OCI-M1 (cell line): ENCODE measurements around the gene POU2F1.

Source experiments
- DNase-seq: peaks from one replicate; lab custom pipeline; 2025; lab: John Stamatoyannopoulos, UW

POU2F1 gene

GRCh38 chr1:167220537-167221125 is at the start of gene POU2F1:
Gene POU2F1 (plus strand): TSS chr1:167220886. CDS start chr1:167220898, 12 bp downstream.
- DNase-seq, result peak; percentile 99

GRCh38 chr1:167171286-167171929 is 49.3 kb upstream of the POU2F1 start:
- no peak for DNase-seq

GRCh38 chr1:167173516-167174184 is 47.0 kb upstream of the POU2F1 start:
- no peak for DNase-seq

- DNase-seq, result no peak
Observed at GRCh38 chr1:167175901-167176300, 44.8 kb upstream of the POU2F1 start.

GRCh38 chr1:167178831-167179230 is 41.9 kb upstream of the POU2F1 start:
- DNase-seq, result no peak

- DNase-seq, result no peak
Observed at GRCh38 chr1:167182571-167183320, 37.9 kb upstream of the POU2F1 start.

- DNase-seq, result no peak
Observed at GRCh38 chr1:167184081-167184480, 36.6 kb upstream of the POU2F1 start.

- no peak for DNase-seq
Observed at GRCh38 chr1:167185062-167185461, 35.6 kb upstream of the POU2F1 start.

GRCh38 chr1:167185974-167186657 is 34.6 kb upstream of the POU2F1 start:
- DNase-seq, result no peak

GRCh38 chr1:167186771-167187170 is 33.9 kb upstream of the POU2F1 start:
- no peak for DNase-seq

GRCh38 chr1:167190747-167191237 is 29.9 kb upstream of the POU2F1 start:
- no peak for DNase-seq

GRCh38 chr1:167191958-167192357 is 28.7 kb upstream of the POU2F1 start:
- DNase-seq, result no peak

GRCh38 chr1:167194182-167194581 is 26.5 kb upstream of the POU2F1 start:
- no peak for DNase-seq

- DNase-seq, result no peak
Observed at GRCh38 chr1:167196166-167196565, 24.5 kb upstream of the POU2F1 start.

GRCh38 chr1:167197236-167197635 is 23.4 kb upstream of the POU2F1 start:
- DNase-seq, result no peak

- peak; percentile 38 for DNase-seq
Observed at GRCh38 chr1:167197692-167198091, 23.0 kb upstream of the POU2F1 start.

GRCh38 chr1:167198518-167199133 is 22.1 kb upstream of the POU2F1 start:
- no peak for DNase-seq

- DNase-seq, result no peak
Observed at GRCh38 chr1:167199656-167200055, 21.0 kb upstream of the POU2F1 start.

GRCh38 chr1:167200272-167200671 is 20.4 kb upstream of the POU2F1 start:
- DNase-seq, result no peak

- DNase-seq, result no peak
Observed at GRCh38 chr1:167200749-167201148, 19.9 kb upstream of the POU2F1 start.

GRCh38 chr1:167202049-167202448 is 18.6 kb upstream of the POU2F1 start:
- no peak for DNase-seq
